PFSK-1 (cell line): ENCODE results near the gene DDHD1.

Source experiments
- FOXP2 ChIP-seq: optimal IDR thresholded peaks from 2 replicates; pipeline ENCODE3; 2011; ENCODE audit warnings: borderline replicate concordance, control low read depth, inconsistent platforms; ENCODE audit not compliant: insufficient read depth; ENCODE audit errors: extremely low read length, extremely low read depth
- POLR2AphosphoS5 ChIP-seq: IDR thresholded peaks from 2 replicates; pipeline ENCODE4 v1.6.1; 2012; ENCODE audit warnings: low read depth, mild to moderate bottlenecking, control low read depth, low read length, moderate library complexity
- SIN3A ChIP-seq: IDR thresholded peaks from 2 replicates; pipeline ENCODE4 v1.6.1; 2012; ENCODE audit warnings: mild to moderate bottlenecking, low read length, moderate library complexity, borderline replicate concordance; ENCODE audit not compliant: insufficient read depth
- TAF1 ChIP-seq: IDR thresholded peaks from 2 replicates; pipeline ENCODE4 v1.6.1; 2012; ENCODE audit warnings: low read length, control low read depth, borderline replicate concordance; ENCODE audit not compliant: insufficient read depth
- TF ChIP-seq, protein P1 (sequence below), 2 experiments: IDR thresholded peaks; 2 replicates each; pipeline versions ENCODE4 v1.6.1 to v1.8.0; 2011 to 2012; ENCODE audit warnings: low read depth in 2 of 2, low read length in 2 of 2, control low read depth in 1 of 2, inconsistent platforms in 1 of 2, mild to moderate bottlenecking in 1 of 2, moderate library complexity in 1 of 2; ENCODE audit not compliant: insufficient read depth in 1 of 2

The DDHD1 gene

DNA sequence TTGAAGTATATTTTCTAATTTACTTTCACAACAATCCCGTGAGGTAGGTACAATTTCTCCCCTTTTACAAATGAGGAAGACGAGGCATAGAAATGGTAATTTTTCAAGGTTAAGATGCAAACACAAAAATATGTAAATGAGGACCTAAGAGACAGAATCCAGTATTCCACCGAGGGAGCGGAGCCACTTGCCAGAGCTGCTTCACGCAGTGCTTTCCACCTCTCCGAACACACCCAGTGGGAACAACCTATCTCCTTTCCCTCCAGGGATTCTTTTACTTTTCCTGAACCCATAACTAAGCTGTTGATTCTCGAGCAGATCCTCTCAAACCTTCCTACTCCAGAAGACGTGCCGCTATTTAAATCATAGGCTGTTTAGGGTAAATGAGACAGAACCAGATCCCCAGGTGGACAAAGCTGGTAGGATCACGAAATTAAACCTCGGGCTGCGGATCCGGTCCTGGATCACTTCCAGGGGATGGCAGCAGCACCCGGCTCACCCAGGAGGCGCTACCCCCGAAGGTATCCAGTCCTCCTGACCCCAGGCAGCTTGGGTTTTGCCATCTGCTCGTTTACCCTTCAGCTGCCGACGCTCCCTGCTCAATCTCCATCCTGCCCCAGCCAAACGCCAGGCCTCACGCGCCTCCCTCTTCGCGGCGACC lies 1.5 kb downstream of the DDHD1 start:
- TF ChIP-seq POLR2AphosphoS5 (no peak), TAF1 (no peak), SIN3A (no peak), FOXP2 (no peak)
- TF ChIP-seq, protein P1, sequence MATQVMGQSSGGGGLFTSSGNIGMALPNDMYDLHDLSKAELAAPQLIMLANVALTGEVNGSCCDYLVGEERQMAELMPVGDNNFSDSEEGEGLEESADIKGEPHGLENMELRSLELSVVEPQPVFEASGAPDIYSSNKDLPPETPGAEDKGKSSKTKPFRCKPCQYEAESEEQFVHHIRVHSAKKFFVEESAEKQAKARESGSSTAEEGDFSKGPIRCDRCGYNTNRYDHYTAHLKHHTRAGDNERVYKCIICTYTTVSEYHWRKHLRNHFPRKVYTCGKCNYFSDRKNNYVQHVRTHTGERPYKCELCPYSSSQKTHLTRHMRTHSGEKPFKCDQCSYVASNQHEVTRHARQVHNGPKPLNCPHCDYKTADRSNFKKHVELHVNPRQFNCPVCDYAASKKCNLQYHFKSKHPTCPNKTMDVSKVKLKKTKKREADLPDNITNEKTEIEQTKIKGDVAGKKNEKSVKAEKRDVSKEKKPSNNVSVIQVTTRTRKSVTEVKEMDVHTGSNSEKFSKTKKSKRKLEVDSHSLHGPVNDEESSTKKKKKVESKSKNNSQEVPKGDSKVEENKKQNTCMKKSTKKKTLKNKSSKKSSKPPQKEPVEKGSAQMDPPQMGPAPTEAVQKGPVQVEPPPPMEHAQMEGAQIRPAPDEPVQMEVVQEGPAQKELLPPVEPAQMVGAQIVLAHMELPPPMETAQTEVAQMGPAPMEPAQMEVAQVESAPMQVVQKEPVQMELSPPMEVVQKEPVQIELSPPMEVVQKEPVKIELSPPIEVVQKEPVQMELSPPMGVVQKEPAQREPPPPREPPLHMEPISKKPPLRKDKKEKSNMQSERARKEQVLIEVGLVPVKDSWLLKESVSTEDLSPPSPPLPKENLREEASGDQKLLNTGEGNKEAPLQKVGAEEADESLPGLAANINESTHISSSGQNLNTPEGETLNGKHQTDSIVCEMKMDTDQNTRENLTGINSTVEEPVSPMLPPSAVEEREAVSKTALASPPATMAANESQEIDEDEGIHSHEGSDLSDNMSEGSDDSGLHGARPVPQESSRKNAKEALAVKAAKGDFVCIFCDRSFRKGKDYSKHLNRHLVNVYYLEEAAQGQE (IDR thresholded peaks at IDR 0.05; ENCODE audit: insufficient read depth in 1 of 2, low read depth in 2 of 2, low read length in 2 of 2), result no peak

DNA sequence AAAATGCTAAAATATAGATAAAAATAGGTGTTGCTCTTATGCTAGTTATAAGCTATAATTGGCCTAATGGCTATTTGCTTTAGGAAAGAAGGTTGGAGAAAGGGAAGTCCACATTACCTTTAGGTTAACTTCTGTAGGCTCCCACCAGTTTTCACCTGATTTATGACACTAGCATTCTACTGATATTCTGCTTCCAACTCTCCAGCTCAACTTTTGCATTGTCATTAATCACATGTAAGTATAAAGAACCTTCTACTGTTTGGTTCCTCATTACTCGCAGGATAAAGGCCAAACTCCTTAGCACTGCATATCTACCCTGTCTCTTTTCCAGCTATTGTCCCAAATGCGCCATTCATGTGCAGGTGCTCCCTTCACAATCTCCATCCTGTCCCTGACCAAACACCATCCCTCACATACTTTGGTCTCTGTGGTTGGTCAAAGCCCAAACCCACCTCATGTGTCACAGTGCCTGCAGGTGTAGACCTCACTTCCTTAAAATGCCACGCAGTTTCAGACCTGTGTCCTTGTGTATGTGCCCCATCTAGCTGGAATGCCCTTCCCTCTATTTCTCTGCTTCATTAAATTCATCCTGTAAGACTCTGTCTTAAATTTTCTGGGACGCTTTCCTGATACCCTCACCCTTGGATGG lies 3.3 kb downstream of the DDHD1 start:
- TF ChIP-seq FOXP2 (no peak), TAF1 (no peak), SIN3A (no peak), POLR2AphosphoS5 (no peak)
- TF ChIP-seq, protein P1 (IDR thresholded peaks at IDR 0.05; ENCODE audit: insufficient read depth in 1 of 2, low read depth in 2 of 2, low read length in 2 of 2), result no peak

DNA sequence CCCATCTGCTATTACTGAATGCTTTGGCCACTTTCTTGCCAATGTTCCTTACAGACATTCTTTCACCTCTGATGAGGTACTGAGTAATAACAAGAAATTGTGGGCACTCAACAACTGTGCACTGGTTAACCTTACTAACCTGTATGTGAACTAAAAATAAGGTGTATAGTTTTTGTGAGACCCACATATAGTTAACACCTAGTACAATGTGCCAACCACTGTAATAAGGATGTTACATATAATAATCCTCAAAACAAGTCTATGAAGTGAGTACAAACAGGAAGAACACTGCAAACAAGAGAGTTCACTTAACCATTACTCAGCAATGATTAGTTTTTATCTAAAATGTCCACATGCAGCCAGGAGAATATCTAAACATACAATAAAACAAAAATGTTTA lies 4.5 kb downstream of the DDHD1 start:
- TF ChIP-seq, protein P1 (IDR thresholded peaks at IDR 0.05; ENCODE audit: insufficient read depth in 1 of 2, low read depth in 2 of 2, low read length in 2 of 2), result no peak
- TF ChIP-seq TAF1, result no peak
- no peak for TF ChIP-seq SIN3A
- no peak for TF ChIP-seq FOXP2
- TF ChIP-seq POLR2AphosphoS5, result no peak

DNA sequence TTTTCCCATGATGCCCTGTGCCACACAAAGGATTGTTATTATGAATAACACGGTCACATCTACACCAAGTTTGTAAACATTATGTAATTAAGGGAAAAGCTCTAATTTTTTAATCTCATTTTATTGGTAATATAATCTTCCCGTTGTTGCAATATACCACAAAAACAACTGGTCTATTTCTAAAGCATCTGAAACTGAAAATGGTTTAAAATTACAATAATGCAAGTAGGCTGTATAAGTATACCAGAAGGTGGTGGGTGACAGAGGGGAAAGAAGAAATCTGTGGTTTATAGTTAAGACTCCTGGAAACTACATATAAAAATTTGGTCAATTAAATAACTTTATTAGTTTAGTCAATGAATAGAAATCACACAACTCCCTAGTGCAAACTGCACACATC lies 5.2 kb downstream of the DDHD1 start:
- no peak for TF ChIP-seq SIN3A
- TF ChIP-seq TAF1, result no peak
- TF ChIP-seq, protein P1 (IDR thresholded peaks at IDR 0.05; ENCODE audit: insufficient read depth in 1 of 2, low read depth in 2 of 2, low read length in 2 of 2), result no peak
- no peak for TF ChIP-seq FOXP2
- no peak for TF ChIP-seq POLR2AphosphoS5
